DND-41 (cell line): ENCODE measurements around the gene MAPK14.

Source experiments
- CTCF ChIP-seq: IDR thresholded peaks from 2 replicates; pipeline ENCODE4 v1.5.1; 2012; ENCODE audit warnings: borderline replicate concordance, low read length, moderate library complexity, mild to moderate bottlenecking; ENCODE audit not compliant: poor library complexity, severe bottlenecking; ENCODE audit errors: extremely low read depth
- EZH2 ChIP-seq: IDR thresholded peaks from 3 replicates; pipeline ENCODE4 v1.6.1; 2012; ENCODE audit warnings: borderline replicate concordance, low read depth, mild to moderate bottlenecking, moderate library complexity, low read length, inconsistent platforms; ENCODE audit not compliant: severe bottlenecking

- TF ChIP-seq CTCF, result no peak
- no peak for TF ChIP-seq EZH2
Observed at GRCh38 chr6:36141961-36142360, 114.4 kb downstream of the MAPK14 start.
